GM21515 (cell line): ENCODE data around the gene MAP2K2.

Experiments
- ATAC-seq: cut with Tn5 transposase; IDR thresholded peaks from one replicate; pipeline ENCODE4 v1.9.1; 2021; ENCODE audit not compliant: unreplicated experiment

Gene MAP2K2

DNA sequence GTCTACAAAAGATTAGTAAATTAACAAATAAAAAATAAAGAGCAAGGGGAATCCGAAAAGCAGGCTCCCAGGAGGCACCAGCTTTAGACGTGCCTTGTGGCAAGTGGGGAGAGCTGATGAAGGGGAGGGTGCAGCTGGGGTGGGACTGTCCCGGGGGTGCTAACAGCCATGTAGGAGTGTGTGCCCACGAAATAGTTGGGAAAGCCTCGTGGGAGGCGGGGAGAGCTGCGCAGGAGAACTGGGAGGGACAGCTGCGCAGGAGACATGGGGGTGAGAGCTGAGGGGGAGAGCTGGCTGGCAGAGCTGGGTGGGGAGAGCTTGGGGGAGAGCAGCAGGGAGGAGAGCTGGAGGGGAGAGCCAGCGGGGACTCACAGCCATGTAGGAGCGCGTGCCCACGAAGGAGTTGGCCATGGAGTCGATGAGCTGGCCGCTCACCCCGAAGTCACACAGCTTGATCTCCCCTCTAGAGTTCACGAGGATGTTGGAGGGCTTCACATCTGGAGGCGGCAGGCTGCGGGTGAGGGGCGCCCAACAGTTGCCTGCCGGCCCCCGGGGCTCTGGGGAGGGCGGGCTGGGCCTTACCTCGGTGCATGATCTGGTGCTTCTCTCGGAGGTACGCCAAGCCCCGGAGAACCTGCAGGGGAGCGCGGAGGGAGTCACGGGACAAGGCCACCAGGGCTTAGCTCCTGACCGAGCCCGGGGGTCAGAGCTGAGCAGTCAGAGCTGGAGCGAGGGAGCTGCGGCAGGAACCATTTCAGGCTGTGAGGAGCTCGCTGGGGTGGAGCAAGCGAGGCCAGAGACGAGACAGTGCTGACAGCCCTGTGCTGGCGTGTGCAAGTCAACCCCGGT lies 23.1 kb downstream of the MAP2K2 start:
- ATAC-seq: no peak

DNA sequence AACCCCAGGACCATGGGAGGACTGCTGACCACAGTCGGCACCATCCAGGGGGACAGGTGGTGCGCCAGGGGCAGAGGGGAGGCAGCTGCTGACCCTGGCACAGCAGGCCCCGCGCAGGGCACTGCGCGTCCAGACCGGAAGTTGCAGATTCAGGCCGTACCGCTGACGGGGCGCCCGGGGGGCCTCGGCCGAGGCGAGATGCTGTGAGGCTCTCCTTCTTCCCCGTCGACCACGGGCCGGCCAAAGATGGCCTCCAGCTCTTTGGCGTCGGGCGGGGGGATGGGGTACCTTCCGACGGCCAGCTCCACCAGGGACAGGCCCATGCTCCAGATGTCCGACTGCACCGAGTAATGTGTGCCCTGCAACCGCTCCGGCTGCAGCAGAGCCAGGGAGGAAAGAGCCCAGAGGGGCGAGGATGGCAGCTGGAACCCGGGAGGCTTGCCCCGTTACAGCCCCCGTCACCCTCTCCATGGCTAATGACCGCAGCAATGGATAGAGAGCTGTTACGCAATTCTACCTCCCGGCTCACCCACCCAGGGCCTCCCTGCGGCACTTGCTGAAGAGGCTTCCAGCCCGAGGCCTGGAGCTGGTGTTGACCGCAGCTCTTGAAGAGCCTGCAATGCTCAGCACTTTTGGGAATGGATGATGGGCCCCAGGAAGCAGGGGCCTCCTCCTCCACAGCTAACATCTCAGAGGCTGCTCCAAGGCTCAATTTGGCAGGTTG lies 24.7 kb downstream of the MAP2K2 start:
- ATAC-seq: no peak

- no peak for ATAC-seq
These were observed 25.4 kb downstream of the MAP2K2 start for GRCh38 chr19:4098493-4098892.

GRCh38 chr19:4097501-4097900 lies 26.4 kb downstream of the MAP2K2 start:
- ATAC-seq: no peak

DNA sequence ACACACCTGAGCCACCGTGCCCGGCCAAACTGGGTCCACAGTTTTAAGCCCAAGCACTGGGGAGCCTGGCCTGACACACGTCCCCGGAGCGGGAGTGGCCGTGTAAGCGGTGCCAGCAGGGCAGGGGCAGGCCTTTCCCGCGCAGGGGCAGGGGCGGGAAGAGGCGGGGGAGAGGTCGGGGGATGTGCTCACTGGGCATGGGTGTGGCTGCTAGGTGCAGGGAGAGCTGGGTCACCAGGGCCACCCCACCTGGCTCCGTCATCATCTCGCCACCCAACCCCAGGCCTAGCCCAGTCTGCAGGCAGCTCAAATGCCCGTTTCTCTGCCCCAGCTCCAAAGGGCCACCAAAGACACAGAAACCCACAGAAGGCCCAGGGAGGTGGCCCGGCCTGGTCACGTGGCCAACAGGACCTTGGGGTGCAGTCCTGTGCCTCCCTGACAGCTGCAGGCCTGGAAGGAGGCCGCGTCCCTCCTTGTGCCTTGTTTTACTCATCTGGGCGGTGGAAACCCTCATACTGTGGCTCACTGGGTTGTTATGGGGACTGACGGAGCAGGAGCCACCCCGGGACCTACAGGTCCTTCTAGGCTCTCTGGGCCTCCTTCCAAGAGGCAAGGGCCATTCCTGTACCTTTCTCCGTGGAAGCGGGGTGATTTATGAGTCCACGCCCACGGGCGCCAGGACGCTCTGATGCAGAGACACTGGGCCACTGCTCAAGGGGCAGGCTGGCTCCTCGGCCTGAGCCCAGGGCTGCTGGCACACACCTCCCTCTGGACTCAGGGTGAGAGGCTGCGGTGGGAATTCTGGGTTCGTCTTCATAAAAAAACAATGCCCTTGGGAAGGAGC lies 27.7 kb downstream of the MAP2K2 start:
- no peak for ATAC-seq

DNA sequence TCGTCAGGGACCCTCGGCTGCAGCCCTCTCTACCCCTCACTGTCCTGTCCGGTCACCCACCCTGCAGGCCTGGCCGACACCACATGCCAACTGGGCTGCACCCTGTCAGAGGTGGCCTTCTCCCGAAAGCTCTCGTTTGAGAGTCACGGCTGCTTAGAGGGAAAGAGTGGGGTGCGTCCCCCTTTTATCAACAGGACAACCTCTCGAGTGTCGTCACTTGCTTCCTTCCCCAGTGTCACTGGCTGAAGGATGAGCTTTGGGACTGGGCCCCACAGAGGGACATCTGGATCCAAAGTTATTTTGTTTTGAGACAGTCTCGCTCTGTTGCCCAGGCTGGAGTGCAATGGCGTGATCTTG lies 28.5 kb downstream of the MAP2K2 start:
- ATAC-seq: no peak

DNA sequence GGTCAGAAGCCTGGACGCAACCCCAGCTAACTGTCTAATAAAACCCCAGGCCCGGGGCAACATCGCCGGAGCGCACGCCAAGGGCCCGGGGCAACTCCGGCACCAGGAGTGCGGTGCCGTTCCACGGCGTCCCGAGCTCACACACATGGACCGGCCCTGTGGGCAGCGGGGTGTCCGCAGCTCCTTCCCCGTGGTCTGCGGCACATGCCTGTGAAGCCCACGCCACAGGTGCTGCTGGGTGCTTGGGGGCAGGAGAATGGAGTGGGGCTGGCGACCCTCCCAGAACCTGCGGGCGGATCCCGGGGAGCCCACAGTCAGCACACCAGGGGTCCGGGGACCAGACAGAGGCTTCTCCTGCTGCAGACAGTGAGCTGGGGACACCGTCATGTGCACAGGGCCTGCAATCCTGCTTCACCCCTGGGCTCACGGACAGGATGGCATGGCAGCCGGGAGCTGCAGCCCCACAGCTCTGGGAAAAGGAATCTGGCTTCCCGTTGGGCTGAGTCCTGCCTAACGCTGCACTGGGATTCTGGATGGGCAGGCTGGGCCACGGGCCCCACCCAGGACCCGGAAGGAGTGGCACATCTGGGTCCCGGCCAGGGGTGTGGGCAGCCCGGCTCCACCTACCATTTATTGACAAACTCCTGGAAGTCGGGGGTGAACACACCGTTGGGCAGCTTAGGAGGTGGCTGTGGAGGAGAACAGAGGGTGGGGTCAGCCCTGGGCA lies 29.0 kb downstream of the MAP2K2 start:
- no peak for ATAC-seq

DNA sequence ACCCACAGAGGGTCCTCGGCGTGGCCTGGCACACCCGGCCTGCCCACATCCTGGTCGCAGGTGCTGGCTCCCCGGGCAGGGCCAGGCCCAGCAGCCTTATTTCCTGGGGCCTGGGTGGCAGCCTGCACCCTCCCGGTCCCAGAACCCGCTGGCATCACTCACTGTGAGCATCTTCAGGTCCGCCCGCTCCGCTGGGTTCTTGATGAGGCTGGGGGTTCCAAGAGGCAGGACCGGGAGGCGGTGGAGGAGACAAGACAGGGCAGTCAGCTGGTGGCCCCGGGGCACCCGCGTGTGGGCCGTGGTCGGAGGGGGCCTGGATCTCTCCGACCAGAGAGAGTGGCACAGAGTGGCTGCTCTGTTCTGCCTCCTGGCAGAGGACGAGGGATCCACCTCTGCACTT lies 29.6 kb downstream of the MAP2K2 start:
- no peak for ATAC-seq

- no peak for ATAC-seq
These were observed 30.2 kb downstream of the MAP2K2 start for GRCh38 chr19:4093643-4094175.

GRCh38 chr19:4090356-4091220 lies 33.3 kb downstream of the MAP2K2 start:
- ATAC-seq: no peak

GRCh38 chr19:4089946-4090345 lies 34.0 kb downstream of the MAP2K2 start:
- ATAC-seq: no peak

GRCh38 chr19:4089400-4089908 lies 34.5 kb downstream of the MAP2K2 start:
- ATAC-seq: no peak

DNA sequence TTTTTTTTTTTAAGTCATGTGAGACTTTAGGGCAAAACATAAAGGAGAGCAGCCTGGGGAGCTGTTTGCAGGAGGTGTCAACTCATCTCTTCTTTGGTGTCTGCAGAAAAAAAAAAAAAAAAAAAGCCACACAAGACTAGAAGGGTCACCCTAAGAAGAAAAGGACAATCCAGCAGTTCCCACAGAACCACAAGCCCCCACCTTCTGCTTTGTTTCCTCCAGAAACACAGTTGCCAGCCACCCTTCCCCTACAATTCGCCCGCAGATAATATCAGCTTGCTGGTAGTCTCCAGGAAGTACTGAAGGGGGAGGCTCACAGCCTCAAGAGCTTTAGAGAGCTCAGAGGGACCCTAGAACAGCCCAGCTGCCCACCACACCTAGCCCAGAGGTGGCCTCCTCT lies 34.9 kb downstream of the MAP2K2 start:
- no peak for ATAC-seq

- no peak for ATAC-seq
These were observed 35.9 kb downstream of the MAP2K2 start for GRCh38 chr19:4087787-4088679.

GRCh38 chr19:4086411-4086867 lies 37.5 kb downstream of the MAP2K2 start:
- ATAC-seq: no peak

DNA sequence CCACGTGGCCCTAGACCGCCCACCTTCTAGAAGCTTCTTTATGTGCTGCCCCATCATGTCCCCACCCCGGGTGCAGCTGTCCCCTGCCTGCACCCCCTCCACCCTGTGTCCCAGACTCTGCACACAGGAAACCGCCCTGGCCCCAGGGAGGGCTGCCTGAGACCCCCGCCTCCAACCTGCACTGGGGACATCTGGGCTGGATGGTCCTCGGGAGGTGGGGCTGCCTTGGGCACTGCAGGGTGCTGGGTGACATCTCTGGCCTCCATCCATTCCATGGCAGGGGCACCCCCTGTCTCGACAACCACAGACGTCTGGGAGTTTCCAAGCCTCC lies 39.4 kb downstream of the MAP2K2 start:
- no peak for ATAC-seq

DNA sequence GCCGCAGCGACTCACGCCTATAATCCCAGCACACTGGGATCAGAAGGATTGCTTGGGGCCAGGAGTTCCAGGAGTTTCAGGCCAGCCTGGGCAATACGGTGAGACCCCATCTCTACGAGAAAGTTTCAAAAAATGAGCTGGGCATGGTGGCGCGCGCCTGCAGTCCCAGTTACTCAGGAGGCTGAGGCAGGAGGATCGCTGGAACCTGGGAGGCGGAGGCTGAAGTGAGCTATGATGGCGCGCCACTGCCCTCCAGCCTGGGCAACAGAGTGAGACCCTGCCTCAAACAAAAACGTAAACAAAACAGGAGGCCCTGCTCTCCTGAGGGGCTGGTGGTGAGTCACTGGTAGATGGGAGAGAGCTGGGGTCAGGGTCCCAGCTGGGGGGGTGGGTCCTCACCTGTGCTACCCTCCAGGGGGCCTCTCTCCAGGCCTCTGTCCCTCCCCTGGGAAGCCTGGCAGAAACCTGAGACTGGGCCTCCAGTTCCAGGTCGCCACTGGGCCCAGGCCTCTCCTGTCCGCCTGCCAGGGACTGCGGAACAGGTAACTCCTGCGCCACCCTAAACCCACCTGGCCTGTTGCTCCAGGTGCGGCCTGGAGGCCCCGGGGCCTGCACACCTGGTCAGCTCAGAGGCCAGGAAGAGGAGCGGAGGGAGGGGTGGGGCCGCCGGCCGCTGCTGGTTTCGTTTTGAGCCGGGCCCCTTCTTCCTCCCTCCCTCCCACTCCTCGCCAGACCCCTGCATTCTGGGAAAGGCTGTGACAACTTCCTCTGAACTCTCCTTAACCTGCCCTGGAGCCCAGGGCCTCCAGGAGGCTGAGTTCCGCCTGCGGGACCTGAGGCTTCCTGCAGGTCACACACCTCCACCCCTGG lies 40.0 kb downstream of the MAP2K2 start:
- no peak for ATAC-seq

GRCh38 chr19:4082172-4082571 lies 41.8 kb downstream of the MAP2K2 start:
- no peak for ATAC-seq
